GM18951 (cell line): ENCODE measurements around the gene ARHGAP35.

Experiments used
- POLR2A ChIP-seq: IDR thresholded peaks from 4 replicates; pipeline ENCODE4 v1.6.1; 2011; ENCODE audit warnings: mild to moderate bottlenecking; ENCODE audit not compliant: insufficient read length, insufficient read depth; ENCODE audit errors: extremely low read depth
- in situ Hi-C: fragments of 300-500 bp; cut with MboI; formaldehyde crosslinking; loops from one replicate; pipeline ENCODE4 v1.12.0; 2022; ENCODE audit warnings: low sequenced_read_pairs, mixed read lengths, inconsistent platforms; ENCODE audit not compliant: unreplicated experiment

The ARHGAP35 gene

GRCh38 chr19:46830864-46831263 lies 29.9 kb upstream of the ARHGAP35 start:
- in situ Hi-C loops = no loop called here
- no peak for TF ChIP-seq POLR2A

- in situ Hi-C loops = no loop called here
- no peak for TF ChIP-seq POLR2A
Measured at GRCh38 chr19:46834121-46834520, 26.7 kb upstream of the ARHGAP35 start.

GRCh38 chr19:46834984-46835383 lies 25.8 kb upstream of the ARHGAP35 start:
- TF ChIP-seq POLR2A = no peak
- in situ Hi-C loops = no loop called here

GRCh38 chr19:46838160-46838559 lies 22.6 kb upstream of the ARHGAP35 start:
- in situ Hi-C loops = no loop called here

GRCh38 chr19:46839752-46840497 lies 20.9 kb upstream of the ARHGAP35 start:
- TF ChIP-seq POLR2A = no peak
- in situ Hi-C loops = loop anchor here (5.0 kb wide), 1 partner anchor 88 kb away; no protein-coding TSS in a partner anchor

More at GRCh38 chr19:46838160-46838559, 22.6 kb upstream of the ARHGAP35 start:
- TF ChIP-seq POLR2A = no peak

- in situ Hi-C loops = loop anchor here (5.0 kb wide), 1 partner anchor 88 kb away; no protein-coding TSS in a partner anchor
Measured at GRCh38 chr19:46840498-46840942, 20.3 kb upstream of the ARHGAP35 start.

GRCh38 chr19:46841458-46842083 lies 19.2 kb upstream of the ARHGAP35 start:
- TF ChIP-seq POLR2A = no peak
- in situ Hi-C loops = loop anchor here (5.0 kb wide), 1 partner anchor 89 kb away; no protein-coding TSS in a partner anchor

More at GRCh38 chr19:46840498-46840942, 20.3 kb upstream of the ARHGAP35 start:
- no peak for TF ChIP-seq POLR2A

- in situ Hi-C loops = loop anchor here (5.0 kb wide), 1 partner anchor 90 kb away; no protein-coding TSS in a partner anchor
- no peak for TF ChIP-seq POLR2A
Measured at GRCh38 chr19:46842791-46843190, 18.0 kb upstream of the ARHGAP35 start.

- in situ Hi-C loops = loop anchor here (5.0 kb wide), 1 partner anchor 92 kb away; no protein-coding TSS in a partner anchor
- no peak for TF ChIP-seq POLR2A
Measured at GRCh38 chr19:46844067-46844489, 16.7 kb upstream of the ARHGAP35 start.

- in situ Hi-C loops = no loop called here
- TF ChIP-seq POLR2A = no peak
Measured at GRCh38 chr19:46845959-46846459, 14.8 kb upstream of the ARHGAP35 start.

GRCh38 chr19:46847528-46847927 lies 13.3 kb upstream of the ARHGAP35 start:
- TF ChIP-seq POLR2A = no peak
- in situ Hi-C loops = no loop called here

- no peak for TF ChIP-seq POLR2A
- in situ Hi-C loops = no loop called here
Measured at GRCh38 chr19:46848389-46848788, 12.4 kb upstream of the ARHGAP35 start.

GRCh38 chr19:46849610-46850009 lies 11.2 kb upstream of the ARHGAP35 start:
- in situ Hi-C loops = loop anchor here (10.0 kb wide), 1 partner anchor 145 kb away; no protein-coding TSS in a partner anchor
- no peak for TF ChIP-seq POLR2A
